ENCODE data around the gene MOCS1. TPM values are rescaled to one million over a fixed set of nuclear protein-coding genes. Genes with fewer than 3 reads are reported as not detected.
A peak's percentile ranks its signal among the peaks of the same experiment; 100 is the strongest.

The MOCS1 gene
- total and polyA plus RNA-seq, 11 donors: 16.4 to 40.3 (median 25.4) TPM

- peak overlapping the region in 5 of 12 donors; percentile 3 to 91 (median 10) for H3K4me3 ChIP-seq
- H3K36me3 ChIP-seq: peaks cover 0 to 21% (median 13%) of the 10 kb centered on the region in 9 donors
- intact Hi-C loops (cut with DNase I): no loop called here
- ATAC-seq: no peak
- no peaks in the 10 kb centered on the region for H3K9me3 ChIP-seq
- DNase-seq: no peak
- H3K27ac ChIP-seq: peak overlapping the region in 9 of 12 donors; percentile 0 to 46 (median 22)
- H3K4me1 ChIP-seq: peaks cover 0 to 69% (median 35%) of the 10 kb centered on the region in 12 donors
- TF ChIP-seq CTCF (IDR thresholded peaks at IDR 0.05) (no peak), POLR2A (IDR thresholded peaks at IDR 0.05) (no peak)
- H3K27me3 ChIP-seq: no peaks in the 10 kb centered on the region
- WGBS, 4 donors: 65 to 82% (median 72%) methylated on average over 11 of the region's 11 CpGs
Observed at GRCh38 chr6:39929733-39930461, 4.4 kb downstream of the MOCS1 start.

- H3K27me3 ChIP-seq: no peaks in the 10 kb centered on the region
- H3K4me1 ChIP-seq: peaks cover 0 to 69% (median 34%) of the 10 kb centered on the region in 12 donors
- DNase-seq (no peak), ATAC-seq (no peak)
- peaks cover 0 to 28% (median 20%) of the 10 kb centered on the region in 9 donors for H3K36me3 ChIP-seq
- WGBS, 4 donors: 55 to 66% (median 61%) methylated on average over 9 of the region's 9 CpGs
- peak overlapping the region in 1 of 12 donors; percentile 6 for H3K4me3 ChIP-seq
- peak overlapping the region in 2 of 12 donors; percentile 15 to 46 for H3K27ac ChIP-seq
- intact Hi-C loops (cut with DNase I): no loop called here
- H3K9me3 ChIP-seq: no peaks in the 10 kb centered on the region
- TF ChIP-seq POLR2A (IDR thresholded peaks at IDR 0.05) (no peak), CTCF (IDR thresholded peaks at IDR 0.05) (no peak)
Observed at GRCh38 chr6:39929039-39929732, 5.1 kb downstream of the MOCS1 start.

GRCh38 chr6:39927159-39927558 lies 7.1 kb downstream of the MOCS1 start:
- 72 to 89% (median 79%) methylated on average over 11 of the region's 11 CpGs for WGBS, 4 donors
- Histone ChIP-seq H3K4me1 (peaks cover 0 to 61% (median 39%) of the 10 kb centered on the region in 12 donors), H3K27ac (peak overlapping the region in 4 of 12 donors; percentile 6 to 42 (median 22)), H3K27me3 (no peaks in the 10 kb centered on the region), H3K36me3 (peaks cover 0 to 47% (median 39%) of the 10 kb centered on the region in 9 donors), H3K4me3 (no peak overlapping the region), H3K9me3 (no peaks in the 10 kb centered on the region)
- TF ChIP-seq POLR2A (IDR thresholded peaks at IDR 0.05): no peak
- no peak for TF ChIP-seq CTCF (IDR thresholded peaks at IDR 0.05)
- DNase-seq: no peak
- intact Hi-C loops (cut with DNase I): no loop called here
- ATAC-seq: no peak

- Histone ChIP-seq H3K27ac (peak overlapping the region in 2 of 12 donors; percentile 6 to 42), H3K27me3 (no peaks in the 10 kb centered on the region), H3K4me1 (peaks cover 0 to 56% (median 35%) of the 10 kb centered on the region in 12 donors), H3K4me3 (no peak overlapping the region), H3K9me3 (no peaks in the 10 kb centered on the region), H3K36me3 (peaks cover 0 to 52% (median 44%) of the 10 kb centered on the region in 9 donors)
- DNase-seq (no peak), ATAC-seq (no peak)
- WGBS, 4 donors: 52 to 81% (median 66%) methylated on average over 3 of the region's 3 CpGs
- intact Hi-C loops (cut with DNase I): no loop called here
- TF ChIP-seq POLR2A (IDR thresholded peaks at IDR 0.05): no peak
- no peak for TF ChIP-seq CTCF (IDR thresholded peaks at IDR 0.05)
Observed at GRCh38 chr6:39926668-39927067, 7.6 kb downstream of the MOCS1 start.
